ENCODE measurements around the gene CNTN2. TPM values are rescaled to one million over a fixed set of nuclear protein-coding genes. Genes with fewer than 3 reads are reported as not detected.

Gene CNTN2
- total and polyA plus RNA-seq, 2 of the 8 experiments (the other 6 are each of a cell fraction or from before 2014, with no cell fraction given), result 1.2 to 3.9 TPM

DNA sequence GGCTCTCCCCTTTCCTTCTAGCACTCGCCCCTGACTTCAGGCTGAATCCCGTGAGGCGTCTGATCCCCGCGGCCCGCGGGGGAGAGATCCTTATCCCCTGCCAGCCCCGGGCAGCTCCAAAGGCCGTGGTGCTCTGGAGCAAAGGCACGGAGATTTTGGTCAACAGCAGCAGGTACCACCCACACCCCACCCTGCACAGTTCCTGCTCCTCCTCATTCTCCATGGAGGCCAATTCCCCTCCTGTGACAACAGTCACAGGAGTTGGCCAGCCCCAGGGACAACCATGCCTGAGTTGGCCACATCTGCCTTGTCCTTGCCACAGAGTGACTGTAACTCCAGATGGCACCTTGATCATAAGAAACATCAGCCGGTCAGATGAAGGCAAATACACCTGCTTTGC is 21.3 kb downstream of the CNTN2 start (continued):
- TF ChIP-seq CBX8 (IDR thresholded peaks at IDR 0.05; ENCODE audit: borderline replicate concordance, low read depth, low read length), result no peak

All from H1 (cell line).